ENCODE data around the gene HHIPL2. TPM values are rescaled to one million over a fixed set of nuclear protein-coding genes. Genes with fewer than 3 reads are reported as not detected.
"Not testable (repeated sequence)": the region's sequence is repeated elsewhere in the genome, so short reads cannot be mapped to it uniquely, and the experiment has no call there.

The HHIPL2 gene
- total and polyA plus RNA-seq, 4 experiments from 2014 or later, result 0.26 to 0.75 TPM; not detected in 2

GRCh38 chr1:222476436-222476835, 71.5 kb downstream of the HHIPL2 start:
- H3K4me3 ChIP-seq (ENCODE audit: low read length in 2 of 2); H3K27me3 Mint-ChIP-seq; CTCF ChIA-PET (ENCODE audit: partially characterized antibody); H3K4me1 ChIP-seq (ENCODE audit: insufficient read depth, low read length); H3K36me3 Mint-ChIP-seq; POLR2A ChIA-PET (ENCODE audit: partially characterized antibody); H3K36me3 ChIP-seq (ENCODE audit: insufficient read depth, low read length); intact Hi-C loops (cut with micrococcal nuclease); H3K9me3 Mint-ChIP-seq; H3K4me3 Mint-ChIP-seq; DNase-seq; H3K27me3 ChIP-seq (ENCODE audit: insufficient read depth, low read length); H3K27ac ChIP-seq (ENCODE audit: low read depth, low read length); H3K9me3 ChIP-seq (ENCODE audit: control insufficient read depth in 1 of 2, low read length in 2 of 2); H3K4me1 Mint-ChIP-seq: not testable (repeated sequence)
- peak overlapping the region in 2 of 7 donors; percentile 22 to 57 for H3K27ac Mint-ChIP-seq

GRCh38 chr1:222473717-222474116, 74.2 kb downstream of the HHIPL2 start:
- H3K27ac ChIP-seq (ENCODE audit: low read depth, low read length); H3K27me3 Mint-ChIP-seq; H3K27me3 ChIP-seq (ENCODE audit: insufficient read depth, low read length); H3K9me3 ChIP-seq (ENCODE audit: control insufficient read depth in 1 of 2, low read length in 2 of 2); H3K36me3 Mint-ChIP-seq; POLR2A ChIA-PET (ENCODE audit: partially characterized antibody); H3K4me1 ChIP-seq (ENCODE audit: insufficient read depth, low read length); H3K4me1 Mint-ChIP-seq; H3K4me3 ChIP-seq (ENCODE audit: low read length in 2 of 2); H3K4me3 Mint-ChIP-seq; H3K36me3 ChIP-seq (ENCODE audit: insufficient read depth, low read length); H3K27ac Mint-ChIP-seq; DNase-seq; intact Hi-C loops (cut with micrococcal nuclease); H3K9me3 Mint-ChIP-seq: not testable (repeated sequence)
- CTCF ChIA-PET (ENCODE audit: partially characterized antibody), result interaction anchor here (1.0 kb wide), 1 partner anchor 9 kb away, joined by 3 read pairs; no protein-coding TSS in a partner anchor

GRCh38 chr1:222472776-222473540, 74.9 kb downstream of the HHIPL2 start:
- H3K36me3 Mint-ChIP-seq, result not testable (repeated sequence)

More at GRCh38 chr1:222472776-222473540, 74.9 kb downstream of the HHIPL2 start:
- intact Hi-C loops (cut with micrococcal nuclease); CTCF ChIA-PET (ENCODE audit: partially characterized antibody); H3K36me3 ChIP-seq (ENCODE audit: insufficient read depth, low read length); H3K27me3 ChIP-seq (ENCODE audit: insufficient read depth, low read length); DNase-seq; H3K27me3 Mint-ChIP-seq; H3K9me3 Mint-ChIP-seq; POLR2A ChIA-PET (ENCODE audit: partially characterized antibody); H3K9me3 ChIP-seq (ENCODE audit: control insufficient read depth in 1 of 2, low read length in 2 of 2); H3K27ac Mint-ChIP-seq; H3K4me3 ChIP-seq (ENCODE audit: low read length in 2 of 2); H3K4me1 Mint-ChIP-seq; H3K4me3 Mint-ChIP-seq; H3K27ac ChIP-seq (ENCODE audit: low read depth, low read length); H3K4me1 ChIP-seq (ENCODE audit: insufficient read depth, low read length): not testable (repeated sequence)

Other genes with a start within 250 kb of the HHIPL2 start
- gene TAF1A, start 41.8 kb upstream of the HHIPL2 start, total RNA-seq, result 10 to 100 TPM; 16.4 to 17.8 TPM
- gene TAF1A, start 41.8 kb upstream of the HHIPL2 start, polyA plus RNA-seq, result 1 to 10 TPM; 3.1 to 5.7 TPM
- gene MIA3, start 70.0 kb upstream of the HHIPL2 start, total RNA-seq, result 100 to 1,000 TPM; 120 to 124 TPM
- 10 to 100 TPM; 42.0 to 74.3 TPM for gene MIA3, start 70.0 kb upstream of the HHIPL2 start, polyA plus RNA-seq
- 10 to 100 TPM; 60.7 to 64.5 TPM for gene AIDA, start 164.4 kb upstream of the HHIPL2 start, total RNA-seq
- 10 to 100 TPM; 35.2 to 37.2 TPM for gene AIDA, start 164.4 kb upstream of the HHIPL2 start, polyA plus RNA-seq
- gene BROX, start 164.5 kb upstream of the HHIPL2 start, total RNA-seq, result 10 to 100 TPM; 64.6 to 68.3 TPM
- gene BROX, start 164.5 kb upstream of the HHIPL2 start, polyA plus RNA-seq, result 10 to 100 TPM; 15.6 to 18.5 TPM
- under 1 TPM; 0.30 to 0.79 TPM for gene FAM177B, start 189.1 kb upstream of the HHIPL2 start, total RNA-seq
- under 1 TPM in 1 of 2 donors, not detected in 1; 0.30 TPM for gene FAM177B, start 189.1 kb upstream of the HHIPL2 start, polyA plus RNA-seq

Measured in CD4-positive, alpha-beta memory T cell (primary cell).